HCT116 (cell line): ENCODE measurements around the gene SPG11. TPM values are rescaled to one million over a fixed set of nuclear protein-coding genes. Genes with fewer than 3 reads are reported as not detected.

Experiments used
- YY1 ChIP-seq: IDR thresholded peaks from 2 replicates; pipeline ENCODE4 v1.6.1; 2011; ENCODE audit warnings: low read length, low read depth, moderate library complexity, mild to moderate bottlenecking; ENCODE audit not compliant: insufficient replicate concordance; ENCODE audit errors: extremely low read depth
- total RNA-seq: library from RNA; stranded (reverse); gene quantifications from one replicate; pipeline ENCODE4 v1.2.1, GENCODE V29; 2021; ENCODE audit not compliant: unreplicated experiment

Gene SPG11
- total RNA-seq, 1 experiment from 2014 or later = 34.8 TPM

GRCh38 chr15:44516436-44516835, 147.0 kb downstream of the SPG11 start (continued):
- TF ChIP-seq YY1 = no peak

Other genes starting within 250 kb of the SPG11 start
- 56.0 TPM for gene CTDSPL2, start 236.0 kb downstream of the SPG11 start, total RNA-seq
- gene EIF3J, start 126.5 kb downstream of the SPG11 start, total RNA-seq = 68.6 TPM
- 1.2 TPM for gene PATL2, start 47.7 kb upstream of the SPG11 start, total RNA-seq
- gene B2M, start 47.9 kb upstream of the SPG11 start, total RNA-seq = 388 TPM
- gene TRIM69, start 72.9 kb upstream of the SPG11 start, total RNA-seq = 13.0 TPM